DMS 273 (cell line): ENCODE results near the gene DPF1.
A peak's percentile ranks its signal among the peaks of the same experiment; 100 is the strongest.

Experiments used
- DNase-seq: peaks from one replicate; lab custom pipeline; 2025; ENCODE audit not compliant: unreplicated experiment; lab: John Stamatoyannopoulos, UW

Gene DPF1

DNA sequence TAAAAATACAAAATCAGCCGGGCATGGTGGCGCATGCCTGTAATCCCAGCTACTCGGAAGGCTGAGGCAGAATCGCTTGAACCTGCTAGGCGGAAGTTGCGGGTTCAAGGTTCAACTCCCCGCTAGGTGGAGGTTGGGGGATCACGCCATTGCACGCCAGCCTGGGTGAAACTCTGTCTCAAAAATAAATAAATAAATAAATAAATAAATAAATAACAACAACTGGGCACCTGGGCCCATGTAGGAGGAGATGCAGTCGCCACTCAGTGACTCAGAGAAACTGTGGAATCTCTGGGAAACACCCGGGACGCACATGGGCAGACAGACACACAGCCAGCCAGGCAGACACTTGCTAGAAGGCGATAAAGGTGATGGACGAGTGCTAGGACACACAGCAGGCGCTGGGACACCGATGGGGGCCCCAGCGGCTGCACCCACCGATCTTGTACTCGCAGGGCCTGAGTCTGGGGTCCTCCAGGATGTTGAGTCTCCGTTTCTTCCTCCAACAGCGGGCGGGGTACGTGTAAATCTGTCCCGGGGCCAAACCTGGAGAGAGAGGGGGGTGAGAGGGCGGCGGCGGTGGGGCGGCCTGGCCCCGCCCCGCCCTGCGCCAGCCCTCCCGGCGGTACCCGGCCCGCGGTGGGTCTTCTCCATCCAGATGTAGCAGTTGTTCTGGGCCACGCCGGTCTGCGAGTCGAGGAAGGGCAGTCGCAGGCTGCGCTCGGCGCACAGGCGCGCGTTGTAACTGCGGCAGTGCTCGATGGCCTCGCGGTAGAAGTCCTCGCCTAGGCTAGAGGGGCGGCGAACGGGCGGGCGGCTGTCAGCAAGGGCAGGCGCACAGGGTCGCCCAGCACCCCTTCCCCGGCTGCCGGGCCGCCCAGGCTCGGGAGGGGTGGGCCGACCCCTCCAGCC, 1.8 kb downstream of the DPF1 start:
- no peak for DNase-seq

DNA sequence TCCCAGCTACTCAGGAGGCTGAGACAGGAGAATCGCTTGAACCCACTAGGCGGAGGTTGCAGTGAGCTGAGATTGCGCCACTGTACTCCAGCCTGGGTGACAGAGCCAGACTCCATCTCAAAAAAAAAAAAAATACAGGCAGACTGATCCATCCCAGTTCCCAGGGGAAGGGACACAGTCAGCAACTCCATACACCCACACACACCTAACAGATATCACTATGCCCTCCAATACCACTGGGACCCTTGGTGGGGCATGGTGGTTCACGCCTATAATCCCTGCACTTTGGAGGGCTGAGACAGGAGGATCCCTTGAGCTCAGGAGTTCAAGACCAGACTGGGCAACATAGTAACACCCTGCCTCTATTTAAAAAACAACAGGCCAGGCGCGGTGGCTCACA, 2.6 kb downstream of the DPF1 start:
- DNase-seq = no peak

DNA sequence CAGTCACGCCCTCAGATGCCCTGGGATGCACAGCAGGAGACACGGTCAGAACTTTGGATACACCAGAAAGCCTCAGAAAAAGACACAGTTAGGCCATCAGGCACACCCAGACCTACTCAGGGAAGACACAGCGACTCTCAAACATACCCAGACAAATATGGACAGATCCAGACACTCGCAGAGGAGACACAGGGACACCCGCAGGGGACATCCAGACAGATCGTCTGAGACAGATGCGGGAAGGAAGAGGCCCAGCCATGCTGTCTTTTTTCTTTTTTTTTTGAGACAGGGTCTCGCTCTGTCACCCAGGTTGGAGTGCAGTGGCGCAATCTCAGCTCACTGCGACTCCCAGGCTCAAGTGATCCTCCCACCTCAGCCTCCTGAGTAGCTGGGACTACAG, 4.8 kb downstream of the DPF1 start:
- no peak for DNase-seq

DNA sequence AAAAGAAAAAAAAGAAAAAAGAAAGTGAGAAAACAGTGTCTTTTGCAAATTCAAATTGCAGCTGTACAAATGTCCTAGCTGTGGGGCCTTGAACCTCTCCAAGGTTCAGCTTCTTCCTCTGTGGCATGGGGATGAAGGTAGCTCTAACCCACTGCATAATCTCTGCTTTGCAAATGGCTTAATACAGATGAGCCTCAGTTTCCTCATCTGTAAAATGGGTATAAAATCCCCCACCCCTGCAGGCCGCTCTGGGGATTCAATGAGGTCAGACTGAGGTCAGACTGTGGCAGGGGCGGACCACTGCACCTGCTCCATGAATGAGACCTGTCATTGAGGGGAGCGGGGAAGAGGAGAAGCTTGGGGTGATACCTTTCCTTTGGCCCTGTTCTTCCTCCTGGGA, 5.8 kb downstream of the DPF1 start:
- DNase-seq = no peak

DNA sequence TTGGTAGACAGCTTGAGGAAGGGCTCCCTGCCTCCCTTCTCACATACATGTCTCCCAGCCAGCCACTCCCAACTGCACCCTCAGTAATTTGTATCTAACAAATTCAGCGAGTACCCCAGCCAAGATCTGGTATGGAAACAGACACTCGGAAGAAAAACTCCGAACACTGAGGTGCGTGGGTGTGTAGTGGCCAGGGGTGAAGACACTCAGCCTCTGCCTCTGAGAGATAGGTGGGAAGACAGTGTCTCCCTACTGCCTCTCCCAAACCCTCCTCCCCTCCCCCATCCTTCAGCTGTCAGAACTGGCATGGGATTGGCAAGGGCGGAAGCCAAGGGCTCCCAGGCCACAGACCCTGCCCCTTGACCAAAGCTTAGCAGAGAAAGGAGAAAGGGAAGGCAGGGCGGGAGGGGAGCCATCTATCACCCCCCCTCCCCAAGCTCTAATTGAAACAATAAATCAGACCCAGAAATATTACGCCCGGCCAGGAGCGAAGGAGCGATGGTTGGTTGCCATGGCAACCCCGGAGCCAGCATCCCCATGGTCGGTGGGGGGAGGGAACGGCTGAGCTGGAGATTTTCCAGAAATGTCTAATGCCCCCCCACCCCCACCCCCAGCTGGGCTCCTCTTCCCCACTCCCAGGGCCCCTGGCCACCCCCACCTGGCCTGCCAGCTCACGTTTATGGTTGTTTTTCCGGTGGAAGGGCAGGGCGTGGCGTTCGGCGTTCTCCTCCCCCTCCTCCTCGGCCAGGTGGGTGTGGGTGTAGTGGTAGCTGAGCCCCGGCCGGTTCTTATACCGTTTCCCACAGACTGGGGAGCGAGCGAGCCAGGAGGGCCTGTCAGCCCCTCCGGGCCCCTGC, 7.0 kb downstream of the DPF1 start:
- no peak for DNase-seq

DNA sequence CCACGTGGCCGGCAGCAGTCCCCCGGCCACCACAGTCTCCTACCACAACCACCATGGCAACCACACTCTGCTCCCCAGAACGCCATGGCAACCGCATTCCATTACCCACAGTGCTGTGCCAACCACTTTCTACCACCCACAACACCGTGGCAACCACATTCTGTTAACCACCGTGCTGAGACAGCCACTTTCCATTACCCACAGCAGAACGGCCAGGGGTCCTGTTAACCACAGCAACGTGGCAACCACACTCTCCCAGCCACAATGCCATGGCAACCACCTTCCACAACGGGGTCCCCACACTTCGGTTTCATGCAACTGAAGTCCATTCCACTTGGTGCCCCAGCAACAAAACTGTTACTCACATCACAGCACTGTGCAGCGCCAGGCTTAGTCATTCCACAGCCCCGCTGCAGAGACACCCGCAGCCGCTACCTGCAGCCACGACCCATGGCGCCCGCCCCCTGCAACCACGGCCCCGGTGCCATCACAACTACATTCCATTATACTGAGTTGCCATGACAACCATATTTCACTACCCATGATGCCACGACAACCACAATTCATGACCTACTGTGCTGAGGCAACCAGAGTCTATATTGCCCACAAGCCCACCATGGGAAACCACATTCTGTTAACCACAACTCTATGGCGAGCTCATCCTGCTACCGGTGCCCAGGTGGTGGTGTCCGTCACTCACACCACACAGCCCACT, 10.0 kb downstream of the DPF1 start:
- peak; percentile 68 for DNase-seq

DNA sequence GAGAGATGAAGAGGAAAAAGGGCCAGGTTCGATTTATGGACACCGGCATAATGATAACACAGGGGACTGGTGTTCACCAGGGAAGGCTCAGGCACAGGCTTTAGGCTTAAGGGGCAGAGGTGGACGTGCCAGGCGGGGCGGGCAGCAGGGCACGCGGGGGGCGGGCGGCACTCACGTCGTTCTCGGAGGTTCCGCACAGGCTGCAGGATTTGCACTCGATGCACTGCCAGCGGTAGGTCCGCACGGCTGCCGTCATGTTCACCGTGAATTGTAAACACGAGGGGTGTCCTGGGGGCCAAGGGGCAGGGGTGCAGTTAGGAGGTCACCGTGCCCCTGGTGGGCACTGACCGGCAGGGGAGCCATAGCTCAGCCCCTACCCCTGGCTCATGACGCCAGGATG, 10.6 kb downstream of the DPF1 start:
- DNase-seq = no peak

DNA sequence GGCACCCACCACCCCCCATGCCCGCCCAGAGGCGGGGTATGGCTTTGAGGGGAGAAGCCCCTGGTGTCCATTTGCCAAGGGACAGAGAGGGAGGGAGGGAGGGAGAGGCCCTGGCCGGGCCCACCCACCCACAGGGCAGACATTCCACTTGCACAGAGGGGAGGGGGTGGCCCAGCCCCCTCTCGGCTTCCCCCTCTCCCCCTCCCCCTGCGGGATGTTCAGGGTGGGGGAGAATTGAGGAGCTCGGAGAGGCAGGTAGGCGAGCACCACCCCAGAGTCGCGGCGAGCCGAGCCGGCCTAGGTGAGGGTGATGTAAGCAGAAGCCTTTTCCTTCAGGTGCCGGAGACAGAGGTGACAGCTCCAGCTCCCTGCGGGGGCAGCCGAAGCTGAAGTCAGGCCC, 12.3 kb downstream of the DPF1 start:
- no peak for DNase-seq

DNA sequence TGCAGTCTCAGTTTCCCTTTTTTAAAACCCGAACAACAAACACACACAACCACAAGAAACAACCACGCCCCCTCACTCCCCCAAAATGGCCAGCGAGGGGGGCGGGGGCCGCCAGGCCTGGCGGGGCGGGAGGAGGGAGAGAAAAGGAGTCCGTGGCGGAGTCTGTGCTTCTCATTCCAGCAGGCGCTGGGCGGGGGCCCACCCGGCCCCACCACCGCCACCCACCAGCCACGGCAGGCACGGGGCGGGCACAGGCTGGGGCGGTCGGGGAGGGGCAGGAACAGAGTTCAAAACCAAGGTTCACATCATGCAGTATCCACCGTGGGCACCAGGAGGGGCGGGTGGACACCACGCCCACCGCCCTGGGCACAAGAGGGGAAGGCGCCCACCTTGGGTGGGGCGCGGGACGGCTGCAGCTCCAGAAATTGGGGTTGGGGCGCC, 12.9 kb downstream of the DPF1 start:
- peak; percentile 39 for DNase-seq

DNA sequence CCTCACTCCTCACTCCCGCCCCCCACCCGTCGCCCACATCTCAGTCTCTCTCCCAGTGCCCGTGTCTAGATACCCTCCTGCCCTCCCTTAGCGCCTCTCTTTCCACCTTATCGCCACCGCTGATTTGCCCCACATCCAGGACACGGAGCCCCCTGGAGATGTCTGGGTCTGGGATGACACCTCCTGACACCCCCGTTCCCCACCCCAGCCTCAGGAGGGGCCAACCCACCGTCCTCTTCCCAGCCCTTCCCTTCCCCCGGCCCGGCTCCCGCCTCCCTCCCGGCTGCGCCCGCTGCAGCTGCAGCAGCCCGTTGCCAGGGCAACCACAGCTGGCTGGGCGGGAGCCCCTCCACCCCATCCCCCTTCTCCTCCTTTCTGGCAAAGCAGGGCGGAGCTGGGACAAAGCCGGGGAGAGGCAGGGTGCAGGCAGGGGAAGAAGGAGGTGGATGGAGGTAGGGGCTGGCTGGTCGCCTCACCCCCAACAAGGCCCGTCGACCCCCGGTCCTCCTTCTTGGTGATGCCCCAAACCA, 13.5 kb downstream of the DPF1 start:
- peak; percentile 81 for DNase-seq

DNA sequence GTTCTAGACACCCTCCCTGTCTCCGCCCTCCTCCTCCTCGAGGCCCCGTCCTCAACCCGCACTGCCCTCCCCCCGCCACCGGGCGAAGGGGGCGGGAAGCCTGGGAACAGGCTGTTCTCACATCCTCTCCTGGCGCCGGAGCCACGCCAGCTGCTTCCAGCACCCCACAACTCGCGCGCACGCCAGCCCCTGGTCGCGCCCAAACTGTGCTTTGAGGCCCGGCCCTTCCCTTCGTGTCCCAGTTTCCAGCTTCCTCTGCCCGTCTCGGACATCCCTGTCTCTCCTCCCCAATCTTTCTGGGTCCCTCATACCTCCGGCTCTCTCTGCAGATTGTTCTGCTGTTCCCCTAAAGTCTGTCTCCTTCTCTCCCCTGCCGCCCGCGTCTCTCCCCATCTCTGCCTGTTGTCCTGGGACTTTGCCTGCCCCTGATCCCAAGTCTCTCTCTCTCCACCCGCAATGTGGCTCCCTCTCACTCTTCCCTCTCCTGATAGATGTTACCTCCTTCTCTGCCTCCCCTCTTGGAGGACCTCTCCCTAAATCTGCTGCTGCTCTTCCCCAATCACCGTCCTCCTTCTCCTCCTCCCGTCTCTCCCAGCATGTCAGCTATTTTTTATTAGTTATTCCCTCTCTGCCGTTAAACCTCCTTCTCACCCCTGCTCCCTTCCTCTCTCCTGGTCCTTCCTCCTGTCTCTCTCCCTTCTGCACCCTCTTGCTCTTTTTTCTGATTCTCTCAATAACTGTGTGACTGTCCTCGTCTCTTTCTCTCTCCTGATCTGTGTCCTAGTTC, 14.2 kb downstream of the DPF1 start:
- peak; percentile 87 for DNase-seq

DNA sequence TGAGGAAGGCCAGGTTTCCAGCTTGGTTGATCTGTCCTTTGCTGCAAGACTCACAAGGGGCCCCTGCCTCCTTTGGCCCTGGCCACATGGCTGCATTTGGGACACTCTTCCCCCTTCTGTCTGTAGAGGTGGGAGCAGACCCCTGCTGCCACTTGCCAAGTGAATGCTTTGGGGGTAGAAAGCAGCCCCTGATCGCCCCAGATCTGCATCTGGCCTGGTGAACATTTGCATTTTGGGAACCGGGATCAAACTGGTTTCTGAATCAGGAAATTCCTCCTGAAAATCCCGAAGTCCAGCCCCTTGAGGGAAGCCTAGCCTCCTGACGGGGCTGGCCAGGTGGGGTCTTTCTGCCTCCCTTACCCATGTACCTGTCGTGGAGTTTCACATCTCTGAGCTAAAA, 14.9 kb downstream of the DPF1 start:
- no peak for DNase-seq

DNA sequence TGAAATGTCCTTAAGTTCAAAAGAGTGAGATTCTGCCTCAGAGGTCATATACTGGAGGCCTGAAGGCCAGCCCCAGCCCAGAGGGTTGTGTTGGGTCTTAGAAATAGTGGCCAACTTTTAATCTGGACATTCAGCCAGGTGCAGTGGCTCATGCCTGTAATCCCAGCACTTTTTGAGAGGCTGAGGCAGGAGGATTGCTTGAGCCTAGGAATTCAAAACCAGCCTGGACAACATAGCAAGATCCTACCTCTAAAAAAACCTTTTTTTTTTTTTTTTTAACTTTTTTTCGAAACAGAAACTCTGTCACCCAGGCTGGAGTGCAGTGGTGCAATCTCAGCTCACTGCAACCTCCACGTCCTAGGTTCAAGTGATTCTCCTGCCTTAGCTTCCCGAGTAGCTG, 15.5 kb downstream of the DPF1 start:
- no peak for DNase-seq

DNA sequence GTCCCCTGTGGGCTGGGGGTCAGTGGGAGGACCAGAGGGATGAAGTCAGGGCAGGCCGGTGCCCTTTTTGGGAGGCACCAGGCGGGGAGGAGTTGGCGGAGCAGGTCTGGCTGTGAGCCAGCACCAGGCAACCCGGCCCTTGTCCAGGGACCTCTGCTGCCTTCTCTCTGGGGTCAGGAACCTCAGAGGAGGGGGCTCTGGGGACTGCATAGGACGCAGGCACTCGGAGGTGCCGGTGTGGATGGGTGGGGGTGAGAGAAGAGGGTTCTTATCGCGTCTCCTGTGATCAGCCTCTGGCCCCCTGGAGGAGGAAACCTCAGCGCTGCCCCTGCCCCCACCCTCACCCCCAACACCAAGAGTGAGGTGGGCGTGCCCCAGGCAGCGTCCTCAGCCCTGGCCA, 16.5 kb downstream of the DPF1 start:
- DNase-seq = no peak

DNA sequence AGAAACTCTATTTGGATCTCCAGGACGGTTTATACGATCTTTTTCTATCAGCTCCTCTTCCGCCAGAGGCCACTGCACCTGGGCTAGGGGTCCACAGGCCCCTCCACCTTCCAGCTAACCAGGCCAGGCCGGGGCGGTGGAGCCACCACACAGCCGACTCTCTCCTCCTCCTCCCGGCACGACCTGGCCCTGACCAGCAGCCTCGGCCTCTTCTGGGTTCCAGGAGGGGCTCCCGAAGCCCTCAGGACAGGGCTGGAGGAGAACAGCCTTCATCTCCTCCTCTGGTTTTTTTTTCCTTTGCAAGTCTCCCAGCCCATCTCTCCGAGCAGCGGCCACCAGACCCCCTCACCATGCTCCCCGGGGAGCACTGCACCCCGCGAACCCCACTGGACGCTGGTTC, 17.1 kb downstream of the DPF1 start:
- DNase-seq = no peak

DNA sequence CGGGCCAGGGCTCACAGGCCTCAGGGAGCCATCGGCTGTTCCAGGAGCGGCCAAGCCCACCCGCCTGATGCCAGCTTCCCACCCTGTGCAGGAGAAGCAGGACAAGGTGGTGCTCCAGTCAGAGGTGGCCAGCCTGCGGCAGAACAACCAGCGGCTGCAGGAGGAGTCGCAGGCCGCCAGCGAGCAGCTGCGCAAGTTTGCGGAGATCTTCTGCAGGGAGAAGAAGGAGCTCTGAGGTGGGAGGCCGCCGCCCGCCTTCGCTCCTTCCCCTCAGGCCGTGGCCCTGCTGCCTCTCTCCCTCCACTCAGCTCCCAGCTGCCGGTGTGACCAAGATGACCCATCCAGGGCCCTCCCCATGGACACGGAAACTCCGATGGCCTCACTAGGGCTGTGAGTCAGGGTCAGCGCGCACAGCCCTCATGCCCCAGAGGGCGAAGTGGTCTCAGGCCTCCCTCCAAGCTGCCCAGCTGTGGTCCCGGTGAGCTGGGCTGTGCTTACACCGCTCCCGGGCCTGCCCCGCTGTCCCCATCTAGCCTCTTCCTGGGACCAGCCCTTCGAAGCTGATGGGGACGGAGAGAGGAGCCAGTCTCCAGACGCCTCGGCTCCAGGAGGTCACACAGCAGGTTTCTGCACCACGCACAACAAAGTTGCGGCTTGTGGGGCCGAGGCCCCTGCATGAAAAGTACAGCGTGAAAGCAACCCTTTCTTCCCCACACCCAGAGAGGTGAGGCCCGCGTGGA, 17.8 kb downstream of the DPF1 start:
- no peak for DNase-seq

DNA sequence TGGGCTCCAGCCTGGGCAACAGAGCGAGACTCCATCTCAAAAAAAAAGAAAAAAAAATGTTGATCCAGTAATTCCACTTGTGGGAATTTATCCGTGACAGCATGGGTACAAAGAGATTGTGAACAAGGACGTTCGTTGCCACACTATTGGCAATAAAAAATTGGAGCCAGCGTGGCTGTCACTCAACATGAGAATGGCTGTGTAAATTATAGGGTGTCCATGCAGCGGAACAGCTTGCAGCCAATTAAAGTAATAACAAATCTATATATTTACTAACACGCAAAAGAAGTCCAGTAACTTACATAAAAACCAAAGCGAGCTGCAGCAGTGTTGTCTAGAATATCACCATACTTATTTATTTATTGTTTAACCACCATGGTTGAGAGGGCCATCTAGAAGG, 19.3 kb downstream of the DPF1 start:
- no peak for DNase-seq

DNA sequence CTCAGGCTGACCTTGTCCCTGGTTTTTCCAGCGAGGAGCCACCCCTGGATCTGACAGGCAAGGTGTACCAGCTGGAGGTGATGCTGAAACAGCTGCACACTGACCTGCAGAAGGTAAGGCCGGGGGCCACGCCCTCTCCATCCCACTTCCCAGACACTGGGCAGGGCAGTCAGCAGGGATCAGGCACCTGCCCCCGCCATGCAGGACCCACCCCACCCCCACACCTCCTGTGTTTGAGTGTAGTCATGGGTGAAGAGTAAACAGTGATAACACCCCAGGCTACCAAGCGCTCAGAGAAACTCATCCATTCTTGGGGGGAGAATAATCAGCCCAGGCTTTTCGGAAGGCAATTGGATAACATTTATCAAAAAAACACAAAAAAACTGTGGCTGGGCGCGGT, 19.9 kb downstream of the DPF1 start:
- no peak for DNase-seq

DNA sequence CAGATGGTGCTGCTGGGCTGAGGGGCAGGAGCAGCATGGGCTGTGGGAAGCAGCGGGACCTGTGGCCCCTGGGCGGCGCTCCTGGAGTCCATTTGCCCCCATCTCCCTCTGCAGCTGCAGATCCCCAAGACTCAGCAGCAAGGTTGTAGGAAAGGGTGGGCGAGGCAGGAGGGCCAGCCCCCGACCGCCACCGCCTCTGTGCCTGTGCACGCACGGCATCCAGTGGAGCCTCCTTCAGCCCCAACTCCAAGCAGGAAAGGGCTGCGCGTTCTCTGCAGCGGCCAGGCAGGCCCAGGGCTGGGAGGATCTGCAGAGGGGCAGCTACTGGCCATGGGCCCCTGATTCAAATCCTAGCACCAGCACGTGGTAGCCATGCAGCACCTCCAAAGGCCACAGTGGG, 20.8 kb downstream of the DPF1 start:
- no peak for DNase-seq

DNA sequence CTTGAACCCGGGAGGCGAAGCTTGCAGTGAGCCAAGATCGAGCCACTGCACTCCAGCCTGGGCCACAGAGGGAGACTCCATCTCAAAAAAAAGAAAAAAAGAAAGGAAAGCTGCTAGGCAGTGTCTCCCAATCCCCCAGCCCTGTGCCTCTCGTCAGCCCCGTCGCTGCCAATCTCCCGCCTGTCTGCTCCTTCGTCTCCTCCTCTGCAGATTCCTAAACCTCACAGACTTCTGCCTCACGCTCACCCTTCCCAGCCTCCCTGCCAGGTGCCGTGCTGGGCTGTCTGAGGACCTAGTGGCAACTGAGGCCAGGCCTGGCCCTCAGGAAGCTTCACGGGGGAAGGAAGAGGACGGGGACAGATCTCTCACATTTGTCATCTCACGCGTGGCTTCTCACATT, 21.5 kb downstream of the DPF1 start:
- no peak for DNase-seq
